ENCODE measurements around the gene SLC24A4. TPM values are rescaled to one million over a fixed set of nuclear protein-coding genes. Genes with fewer than 3 reads are reported as not detected.

Gene SLC24A4
- total RNA-seq, 1 donor = not detected

DNA sequence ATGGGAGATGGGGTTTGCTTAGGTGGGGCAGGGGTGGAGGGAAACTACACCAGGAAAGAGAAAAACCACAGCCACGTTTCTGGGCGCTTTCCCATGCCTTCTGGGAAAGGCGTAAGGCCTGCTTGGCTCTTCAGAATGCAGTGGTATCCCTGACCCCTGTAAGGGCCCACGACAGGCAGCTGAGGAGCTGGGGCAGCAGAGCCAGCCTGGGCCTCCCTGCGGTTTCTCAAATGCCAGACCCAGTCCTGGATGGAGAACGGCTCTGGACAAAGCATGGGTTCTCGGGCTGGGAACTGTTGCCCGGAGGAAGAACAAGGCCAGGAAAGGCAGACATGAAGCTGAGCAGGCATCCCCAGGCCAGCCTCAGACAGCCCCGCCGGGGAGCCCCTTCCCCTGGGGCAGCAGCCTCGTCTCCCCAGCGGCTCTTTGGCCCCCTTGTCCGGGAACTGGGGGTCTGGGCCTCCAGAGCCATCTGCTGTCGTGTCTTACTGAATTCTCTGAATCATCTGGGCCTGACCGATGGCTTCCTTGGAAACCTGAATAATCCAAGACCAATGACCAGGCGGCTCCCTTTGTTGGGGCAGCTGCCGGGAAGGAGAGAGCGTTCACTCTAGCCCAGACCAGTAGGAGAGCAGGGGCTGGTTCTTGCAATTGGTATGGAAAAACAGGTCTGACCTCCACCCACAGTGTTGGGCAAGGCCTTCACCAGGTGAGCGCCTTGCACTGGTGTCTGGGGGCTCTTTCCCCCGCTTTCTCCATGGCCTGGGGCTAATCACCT, 126.6 kb downstream of the SLC24A4 start:
- H3K4me3 ChIP-seq (ENCODE audit: low read depth, low read length) = no peak overlapping the region
- DNase-seq (ENCODE audit: low read depth) = no peak
- TF ChIP-seq, protein P1, sequence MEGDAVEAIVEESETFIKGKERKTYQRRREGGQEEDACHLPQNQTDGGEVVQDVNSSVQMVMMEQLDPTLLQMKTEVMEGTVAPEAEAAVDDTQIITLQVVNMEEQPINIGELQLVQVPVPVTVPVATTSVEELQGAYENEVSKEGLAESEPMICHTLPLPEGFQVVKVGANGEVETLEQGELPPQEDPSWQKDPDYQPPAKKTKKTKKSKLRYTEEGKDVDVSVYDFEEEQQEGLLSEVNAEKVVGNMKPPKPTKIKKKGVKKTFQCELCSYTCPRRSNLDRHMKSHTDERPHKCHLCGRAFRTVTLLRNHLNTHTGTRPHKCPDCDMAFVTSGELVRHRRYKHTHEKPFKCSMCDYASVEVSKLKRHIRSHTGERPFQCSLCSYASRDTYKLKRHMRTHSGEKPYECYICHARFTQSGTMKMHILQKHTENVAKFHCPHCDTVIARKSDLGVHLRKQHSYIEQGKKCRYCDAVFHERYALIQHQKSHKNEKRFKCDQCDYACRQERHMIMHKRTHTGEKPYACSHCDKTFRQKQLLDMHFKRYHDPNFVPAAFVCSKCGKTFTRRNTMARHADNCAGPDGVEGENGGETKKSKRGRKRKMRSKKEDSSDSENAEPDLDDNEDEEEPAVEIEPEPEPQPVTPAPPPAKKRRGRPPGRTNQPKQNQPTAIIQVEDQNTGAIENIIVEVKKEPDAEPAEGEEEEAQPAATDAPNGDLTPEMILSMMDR (IDR thresholded peaks at IDR 0.05; ENCODE audit: insufficient read depth, low read length) = no peak

GRCh38 chr14:92450351-92451070, 127.5 kb downstream of the SLC24A4 start:
- no peak overlapping the region for H3K4me3 ChIP-seq (ENCODE audit: low read depth, low read length)
- DNase-seq (ENCODE audit: low read depth) = no peak
- TF ChIP-seq, protein P1 (IDR thresholded peaks at IDR 0.05; ENCODE audit: insufficient read depth, low read length) = no peak

- no peak overlapping the region for H3K4me3 ChIP-seq (ENCODE audit: low read depth, low read length)
- TF ChIP-seq, protein P1 (IDR thresholded peaks at IDR 0.05; ENCODE audit: insufficient read depth, low read length) = no peak
- DNase-seq (ENCODE audit: low read depth) = no peak
These were observed 128.3 kb downstream of the SLC24A4 start for GRCh38 chr14:92451245-92451644.

GRCh38 chr14:92451755-92452154, 128.8 kb downstream of the SLC24A4 start:
- TF ChIP-seq, protein P1 (IDR thresholded peaks at IDR 0.05; ENCODE audit: insufficient read depth, low read length) = no peak
- DNase-seq (ENCODE audit: low read depth) = no peak

GRCh38 chr14:92452471-92452870, 129.5 kb downstream of the SLC24A4 start:
- no peak overlapping the region for H3K4me3 ChIP-seq (ENCODE audit: low read depth, low read length)
- TF ChIP-seq, protein P1 (IDR thresholded peaks at IDR 0.05; ENCODE audit: insufficient read depth, low read length) = no peak
- no peak for DNase-seq (ENCODE audit: low read depth)

More at GRCh38 chr14:92451755-92452154, 128.8 kb downstream of the SLC24A4 start:
- no peak overlapping the region for H3K4me3 ChIP-seq (ENCODE audit: low read depth, low read length)

GRCh38 chr14:92453691-92454090, 130.7 kb downstream of the SLC24A4 start:
- DNase-seq (ENCODE audit: low read depth) = no peak
- TF ChIP-seq, protein P1 (IDR thresholded peaks at IDR 0.05; ENCODE audit: insufficient read depth, low read length) = no peak
- H3K4me3 ChIP-seq (ENCODE audit: low read depth, low read length) = no peak overlapping the region

Data from fibroblast of the aortic adventitia (primary cell).